ENCODE results near the gene GABRA5. TPM values are rescaled to one million over a fixed set of nuclear protein-coding genes. Genes with fewer than 3 reads are reported as not detected.

Gene GABRA5
- 80.9 to 122 TPM (median 102 TPM) in 5 replicates for total RNA-seq (2022; extraction: Qiagen RNA extraction)

GRCh38 chr15:26866298-26867199 lies at the start of gene GABRA5:
Gene GABRA5, plus strand, starts transcription at chr15:26867062. Its CDS starts 2,187 bp downstream, at chr15:26869249.

GRCh38 chr15:26970712-26971210 lies 103.9 kb downstream of the GABRA5 start, which contains the start of gene GABRG3:
Gene GABRG3, plus strand, starts transcription at chr15:26971181.

Other genes starting within 250 kb of the GABRA5 start
- gene GABRB3, start 94.0 kb upstream of the GABRA5 start, total RNA-seq (2022; extraction: Qiagen RNA extraction) = 59.6 to 83.1 TPM (median 72.9 TPM) in 5 replicates
- 0.22 to 0.87 TPM (median 0.45 TPM) in 4 of 5 replicates, not detected in the other for gene GABRG3, start 104.1 kb downstream of the GABRA5 start, total RNA-seq (2022; extraction: Qiagen RNA extraction)